ENCODE results near the gene TAS2R3. TPM values are rescaled to one million over a fixed set of nuclear protein-coding genes. Genes with fewer than 3 reads are reported as not detected.
A peak's percentile ranks its signal among the peaks of the same experiment; 100 is the strongest.

Gene TAS2R3
- polyA plus RNA-seq, 1 donor (not counting 4 experiments of a cell fraction or from before 2014, with no cell fraction given), result 0.51 TPM

GRCh38 chr7:141737118-141737835 lies 26.6 kb upstream of the TAS2R3 start:
- peak overlapping the region; percentile 94 to 100 (median 96) for H3K4me3 ChIP-seq (ENCODE audit: control insufficient read depth in 2 of 3, extremely low read depth in 1 of 3, insufficient read depth in 2 of 3, low read depth in 1 of 3, low read length in 3 of 3)
- peak overlapping the region; percentile 94 for H2AFZ ChIP-seq (ENCODE audit: control insufficient read depth, low read length)
- no peaks in the 10 kb centered on the region for H4K20me1 ChIP-seq (ENCODE audit: control insufficient read depth, extremely low read depth, insufficient read depth, low read length)
- H3K79me2 ChIP-seq (ENCODE audit: control insufficient read depth, insufficient read depth, low read length), result peaks cover 36% of the 10 kb centered on the region
- peaks cover 7 to 9% of the 10 kb centered on the region in 2 experiments for H3K36me3 ChIP-seq (ENCODE audit: control insufficient read depth in 2 of 2, extremely low read depth in 1 of 2, insufficient read depth in 2 of 2, low read length in 2 of 2)
- TF ChIP-seq EZH2 (IDR thresholded peaks at IDR 0.05; ENCODE audit: low read length), result no peak
- TF ChIP-seq, protein P1, sequence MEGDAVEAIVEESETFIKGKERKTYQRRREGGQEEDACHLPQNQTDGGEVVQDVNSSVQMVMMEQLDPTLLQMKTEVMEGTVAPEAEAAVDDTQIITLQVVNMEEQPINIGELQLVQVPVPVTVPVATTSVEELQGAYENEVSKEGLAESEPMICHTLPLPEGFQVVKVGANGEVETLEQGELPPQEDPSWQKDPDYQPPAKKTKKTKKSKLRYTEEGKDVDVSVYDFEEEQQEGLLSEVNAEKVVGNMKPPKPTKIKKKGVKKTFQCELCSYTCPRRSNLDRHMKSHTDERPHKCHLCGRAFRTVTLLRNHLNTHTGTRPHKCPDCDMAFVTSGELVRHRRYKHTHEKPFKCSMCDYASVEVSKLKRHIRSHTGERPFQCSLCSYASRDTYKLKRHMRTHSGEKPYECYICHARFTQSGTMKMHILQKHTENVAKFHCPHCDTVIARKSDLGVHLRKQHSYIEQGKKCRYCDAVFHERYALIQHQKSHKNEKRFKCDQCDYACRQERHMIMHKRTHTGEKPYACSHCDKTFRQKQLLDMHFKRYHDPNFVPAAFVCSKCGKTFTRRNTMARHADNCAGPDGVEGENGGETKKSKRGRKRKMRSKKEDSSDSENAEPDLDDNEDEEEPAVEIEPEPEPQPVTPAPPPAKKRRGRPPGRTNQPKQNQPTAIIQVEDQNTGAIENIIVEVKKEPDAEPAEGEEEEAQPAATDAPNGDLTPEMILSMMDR (optimal IDR thresholded peaks at IDR 0.05 in 1 of 3, IDR thresholded peaks at IDR 0.05 in 1 of 3, conservative IDR thresholded peaks at IDR 0.05 in 1 of 3; ENCODE audit: extremely low read depth in 1 of 3, insufficient read depth in 2 of 3, low read length in 3 of 3), result no peak
- H3K9me3 ChIP-seq (ENCODE audit: control insufficient read depth, low read depth, low read length), result no peaks in the 10 kb centered on the region
- dilution Hi-C loops (cut with MboI; ENCODE audit: extremely low pct_ligation_motif_present, low sequenced_read_pairs), result no loop called here
- FAIRE-seq (no peak), DNase-seq (ENCODE audit: low read depth, low spot score) (no peak)
- peak overlapping the region; percentile 75 for H3K4me2 ChIP-seq (ENCODE audit: control insufficient read depth, extremely low read depth, insufficient read depth, low read depth, low read length)
- H3K27me3 ChIP-seq (ENCODE audit: control insufficient read depth, extremely low read depth, insufficient read depth, low read length), result no peaks in the 10 kb centered on the region
- H3K27ac ChIP-seq (ENCODE audit: control insufficient read depth, insufficient read depth, low read length), result peak overlapping the region; percentile 87
- no peaks in the 10 kb centered on the region for H3K9me1 ChIP-seq (ENCODE audit: control insufficient read depth, extremely low read depth, insufficient read depth, low read length)
- peak overlapping the region; percentile 91 for H3K9ac ChIP-seq (ENCODE audit: control insufficient read depth, extremely low read depth, insufficient read depth, low read length)
- peaks cover 16% of the 10 kb centered on the region for H3K4me1 ChIP-seq (ENCODE audit: control insufficient read depth, extremely low read depth, insufficient read depth, low read length)

GRCh38 chr7:141737836-141738591 lies 25.9 kb upstream of the TAS2R3 start, which contains the start of gene SSBP1:
Gene SSBP1, plus strand, starts transcription at chr7:141738358. Its CDS starts 809 bp downstream, at chr7:141739167.
- dilution Hi-C loops (cut with MboI; ENCODE audit: extremely low pct_ligation_motif_present, low sequenced_read_pairs), result no loop called here
- Histone ChIP-seq H2AFZ (ENCODE audit: control insufficient read depth, low read length) (peak within 1 kb of the TSS; percentile 96), H3K9ac (ENCODE audit: control insufficient read depth, extremely low read depth, insufficient read depth, low read length) (peak within 1 kb of the TSS; percentile 91), H3K9me3 (ENCODE audit: control insufficient read depth, low read depth, low read length) (no peaks in the 10 kb centered on the region), H3K9me1 (ENCODE audit: control insufficient read depth, extremely low read depth, insufficient read depth, low read length) (no peaks in the 10 kb centered on the region), H3K4me1 (ENCODE audit: control insufficient read depth, extremely low read depth, insufficient read depth, low read length) (peaks cover 16% of the 10 kb centered on the region), H3K27ac (ENCODE audit: control insufficient read depth, insufficient read depth, low read length) (peak within 1 kb of the TSS; percentile 87), H4K20me1 (ENCODE audit: control insufficient read depth, extremely low read depth, insufficient read depth, low read length) (no peaks in the 10 kb centered on the region), H3K27me3 (ENCODE audit: control insufficient read depth, extremely low read depth, insufficient read depth, low read length) (no peaks in the 10 kb centered on the region), H3K4me3 (ENCODE audit: control insufficient read depth in 2 of 3, extremely low read depth in 1 of 3, insufficient read depth in 2 of 3, low read depth in 1 of 3, low read length in 3 of 3) (peak within 1 kb of the TSS; percentile 94 to 100 (median 96)), H3K4me2 (ENCODE audit: control insufficient read depth, extremely low read depth, insufficient read depth, low read depth, low read length) (peak within 1 kb of the TSS; percentile 93), H3K36me3 (ENCODE audit: control insufficient read depth in 2 of 2, extremely low read depth in 1 of 2, insufficient read depth in 2 of 2, low read length in 2 of 2) (peaks cover 8 to 9% of the 10 kb centered on the region in 2 experiments), H3K79me2 (ENCODE audit: control insufficient read depth, insufficient read depth, low read length) (peaks cover 37% of the 10 kb centered on the region)
- no peak for TF ChIP-seq EZH2 (IDR thresholded peaks at IDR 0.05; ENCODE audit: low read length)
- TF ChIP-seq, protein P1 (optimal IDR thresholded peaks at IDR 0.05 in 1 of 3, IDR thresholded peaks at IDR 0.05 in 1 of 3, conservative IDR thresholded peaks at IDR 0.05 in 1 of 3; ENCODE audit: extremely low read depth in 1 of 3, insufficient read depth in 2 of 3, low read length in 3 of 3), result peak; percentile 62 to 86 (median 70)
- FAIRE-seq (no peak), DNase-seq (ENCODE audit: low read depth, low spot score) (peak; percentile 57)
